HEK293 (cell line): ENCODE measurements around the gene EEF1A2.
"Not testable (repeated sequence)": the region's sequence is repeated elsewhere in the genome, so short reads cannot be mapped to it uniquely, and the experiment has no call there.

ENCODE experiments used
- CTCF ChIA-PET: fragments of 350-600 bp; formaldehyde crosslinking; extraction: SDS; loops from one replicate; lab custom pipeline; 2021; ENCODE audit warnings: antibody characterized with exemption; lab: Yijun Ruan, JAX
- POLR2A ChIA-PET: fragments of 300-600 bp; formaldehyde crosslinking; extraction: SDS; loops from one replicate; lab custom pipeline; 2020; ENCODE audit warnings: antibody characterized with exemption, inconsistent platforms; lab: Yijun Ruan, JAX
- H3K27ac ChIP-seq: fragments of 200-500 bp; sonication (Bioruptor generic); 2 replicates; pipeline ENCODE4 v1.5.1; 2014; ENCODE audit warnings: low read depth, low read length, control low read depth, inconsistent platforms; ENCODE audit errors: extremely low read depth
- H3K36me3 ChIP-seq, 2 experiments: fragments of 200-500 bp in 1 of 2; sonication (Bioruptor generic) in 1 of 2; 1 replicate in 1 of 2; 2 replicates in 1 of 2; pipeline ENCODE4 v1.5.1; 2014 to 2017; ENCODE audit warnings: inconsistent platforms in 2 of 2, low read length in 2 of 2; ENCODE audit not compliant: control insufficient read depth in 2 of 2, insufficient read depth in 1 of 2
- H3K4me1 ChIP-seq: fragments of 200-500 bp; sonication (Bioruptor generic); 2 replicates; pipeline ENCODE4 v1.5.1; 2014; ENCODE audit warnings: mild to moderate bottlenecking, low read length, inconsistent platforms; ENCODE audit not compliant: control insufficient read depth, insufficient read depth
- H3K4me3 ChIP-seq: 2 replicates; pipeline ENCODE4 v1.5.1; 2011; ENCODE audit warnings: low read depth, mild to moderate bottlenecking, control low read depth, low read length, moderate library complexity
- H3K9me3 ChIP-seq: fragments of 200-500 bp; sonication (Bioruptor generic); 2 replicates; pipeline ENCODE4 v1.5.1; 2014; ENCODE audit warnings: low read depth, low read length, inconsistent platforms; ENCODE audit not compliant: control insufficient read depth, insufficient read depth
- GLIS1 ChIP-seq: fragments of 450-650 bp; formaldehyde crosslinking; IDR thresholded peaks from 2 replicates; pipeline ENCODE4 v1.5.1; 2016; ENCODE audit warnings: missing biosample characterization, missing genetic modification characterization
- HOXD13 ChIP-seq: sonication (generic); formaldehyde crosslinking; IDR thresholded peaks from 2 replicates; pipeline ENCODE4 v1.8.0; 2022; ENCODE audit warnings: missing genetic modification reagents, borderline replicate concordance
- KLF16 ChIP-seq: fragments of 450-650 bp; formaldehyde crosslinking; IDR thresholded peaks from 2 replicates; pipeline ENCODE4 v1.5.1; 2017; ENCODE audit warnings: missing biosample characterization, missing genetic modification characterization
- PRDM1 ChIP-seq: fragments of 450-650 bp; formaldehyde crosslinking; IDR thresholded peaks from 2 replicates; pipeline ENCODE4; 2016; ENCODE audit warnings: missing biosample characterization, missing genetic modification characterization
- SP2 ChIP-seq: fragments of 450-650 bp; formaldehyde crosslinking; IDR thresholded peaks from 2 replicates; pipeline ENCODE4 v1.5.1; 2016; ENCODE audit warnings: missing biosample characterization, missing genetic modification characterization
- ZBTB21 ChIP-seq: fragments of 450-650 bp; formaldehyde crosslinking; IDR thresholded peaks from 2 replicates; pipeline ENCODE4 v1.5.1; 2017; ENCODE audit warnings: missing biosample characterization, missing genetic modification characterization
- ZBTB7A ChIP-seq: fragments of 450-650 bp; formaldehyde crosslinking; IDR thresholded peaks from 2 replicates; pipeline ENCODE4 v1.5.1; 2016; ENCODE audit warnings: low read depth, missing biosample characterization, missing genetic modification characterization
- ZEB2 ChIP-seq: fragments of 450-650 bp; formaldehyde crosslinking; IDR thresholded peaks from 2 replicates; pipeline ENCODE4 v1.5.1; 2016; ENCODE audit warnings: missing biosample characterization, missing genetic modification characterization
- ZNF140 ChIP-seq: fragments of 450-650 bp; formaldehyde crosslinking; IDR thresholded peaks from 2 replicates; pipeline ENCODE4 v1.5.1; 2016; ENCODE audit warnings: missing biosample characterization, missing genetic modification characterization
- ZNF239 ChIP-seq: fragments of 450-650 bp; formaldehyde crosslinking; IDR thresholded peaks from 2 replicates; pipeline ENCODE4 v1.5.1; 2016; ENCODE audit warnings: missing biosample characterization, missing genetic modification characterization
- ZNF248 ChIP-seq: fragments of 450-650 bp; formaldehyde crosslinking; IDR thresholded peaks from 2 replicates; pipeline ENCODE4 v1.5.1; 2017; ENCODE audit warnings: missing biosample characterization, missing genetic modification characterization
- ZNF335 ChIP-seq: fragments of 450-650 bp; formaldehyde crosslinking; conservative IDR thresholded peaks from 2 replicates; pipeline ENCODE4 v1.5.1; 2016; ENCODE audit warnings: missing biosample characterization, missing genetic modification characterization
- ZNF341 ChIP-seq: fragments of 450-650 bp; formaldehyde crosslinking; IDR thresholded peaks from 2 replicates; pipeline ENCODE4; 2016; ENCODE audit warnings: low read depth, missing biosample characterization, missing genetic modification characterization
- ZNF416 ChIP-seq: fragments of 450-650 bp; formaldehyde crosslinking; IDR thresholded peaks from 2 replicates; pipeline ENCODE4 v1.5.1; 2016; ENCODE audit warnings: missing biosample characterization, missing genetic modification characterization
- ZNF510 ChIP-seq: fragments of 450-650 bp; formaldehyde crosslinking; IDR thresholded peaks from 2 replicates; pipeline ENCODE4 v1.5.1; 2018; ENCODE audit warnings: mild to moderate bottlenecking, missing genetic modification characterization, missing biosample characterization; ENCODE audit not compliant: insufficient replicate concordance
- ZNF585B ChIP-seq: fragments of 450-650 bp; formaldehyde crosslinking; IDR thresholded peaks from 2 replicates; pipeline ENCODE4 v1.5.1; 2016; ENCODE audit warnings: missing biosample characterization, missing genetic modification characterization
- ZNF664 ChIP-seq: fragments of 450-650 bp; formaldehyde crosslinking; IDR thresholded peaks from 2 replicates; pipeline ENCODE4 v1.5.1; 2016; ENCODE audit warnings: missing biosample characterization, missing genetic modification characterization
- ZNF670 ChIP-seq: fragments of 450-650 bp; formaldehyde crosslinking; IDR thresholded peaks from 2 replicates; pipeline ENCODE4 v1.5.1; 2016; ENCODE audit warnings: missing biosample characterization, missing genetic modification characterization, low read depth
- TF ChIP-seq, protein P1 (sequence below): fragments of 450-650 bp; formaldehyde crosslinking; IDR thresholded peaks from 2 replicates; pipeline ENCODE4 v1.5.1; 2016; ENCODE audit warnings: missing biosample characterization, missing genetic modification characterization
- TF ChIP-seq, protein P2 (sequence below): fragments of 450-650 bp; formaldehyde crosslinking; IDR thresholded peaks from 2 replicates; pipeline ENCODE4 v1.5.1; 2016; ENCODE audit warnings: missing biosample characterization, missing genetic modification characterization

EEF1A2 gene

DNA sequence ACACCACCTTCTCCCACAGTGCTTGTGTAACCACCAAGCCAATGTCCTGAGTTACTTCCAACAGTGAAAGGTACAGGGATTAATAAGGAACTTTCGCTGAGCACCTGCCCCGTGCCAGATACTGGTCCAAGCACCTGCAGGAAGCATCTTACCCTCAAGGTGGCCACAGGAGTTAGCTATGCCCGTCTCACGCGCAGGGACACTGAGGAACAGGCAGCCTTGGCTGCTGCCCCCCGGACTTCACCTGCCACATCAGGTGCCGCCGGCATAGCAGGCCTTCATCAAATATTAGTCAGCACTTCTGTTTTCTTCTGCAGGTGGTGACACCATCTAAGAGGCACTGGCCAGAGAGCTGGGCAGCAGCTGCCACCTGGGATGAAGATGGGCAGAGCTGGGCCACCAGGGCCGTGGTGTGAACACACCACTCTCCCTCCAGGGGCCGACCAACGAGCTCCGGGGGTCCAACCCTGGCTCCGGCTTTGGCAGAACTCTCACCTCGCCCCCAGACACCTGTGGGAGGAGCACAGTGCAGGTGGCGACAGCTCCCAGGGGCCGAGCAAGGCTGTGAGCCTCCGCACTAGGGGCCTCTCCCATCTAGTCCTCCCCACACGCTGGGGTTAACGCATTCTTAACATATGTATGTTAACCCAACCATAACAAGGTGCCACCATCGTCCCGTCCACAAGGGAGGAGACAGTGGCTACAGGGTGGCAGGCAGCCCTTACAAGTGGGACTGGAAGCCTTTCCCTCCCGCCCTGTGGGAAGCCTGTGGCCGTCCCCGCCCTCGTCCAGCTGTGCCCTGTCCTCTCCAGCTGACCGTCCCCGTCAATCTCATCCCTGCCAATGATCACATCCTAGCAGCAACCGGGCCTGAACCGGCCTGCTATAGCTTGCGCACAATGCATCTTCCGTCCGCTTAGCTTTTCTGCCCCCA, 18.8 kb upstream of the EEF1A2 start:
- Histone ChIP-seq H3K9me3 (no peaks in the 10 kb centered on the region), H3K4me1 (no peaks in the 10 kb centered on the region), H3K36me3 (peaks cover 0 to 12% of the 10 kb centered on the region in 2 experiments; a peak in 1 of 3 replicates)
- CTCF ChIA-PET, result interaction anchor here (2.8 kb wide), 1 partner anchor 21 kb away, joined by 12 read pairs; no protein-coding TSS in a partner anchor
- TF ChIP-seq ZBTB7A (no peak), ZNF239 (tag by site-specific recombination) (no peak), ZBTB21 (tag by site-specific recombination) (no peak), ZNF341 (no peak)
- TF ChIP-seq, all 188 proteins: peak for 0
- Histone ChIP-seq H3K27ac (no peak overlapping the region), H3K4me3 (no peak overlapping the region)
- POLR2A ChIA-PET, result no interaction called here

DNA sequence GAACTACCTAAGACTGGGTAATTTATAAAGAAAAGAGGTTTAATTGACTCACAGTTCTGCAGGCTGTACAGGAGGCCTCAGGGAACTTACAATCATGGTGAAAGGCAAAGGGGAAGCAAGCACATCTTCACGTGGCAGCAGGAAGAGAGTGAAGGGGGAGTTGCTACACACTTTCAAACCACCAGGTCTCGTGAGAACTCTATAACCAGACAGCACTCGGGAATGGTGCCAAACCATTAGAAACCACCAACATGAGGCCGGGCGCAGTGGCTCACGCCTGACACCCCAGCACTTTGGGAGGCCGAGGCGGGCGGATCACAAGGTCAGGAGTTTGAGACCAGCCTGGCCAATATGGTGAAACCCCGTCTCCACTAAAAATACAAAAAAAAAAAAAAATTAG, 15.6 kb upstream of the EEF1A2 start:
- TF ChIP-seq PRDM1 (tag by site-specific recombination), result peak; percentile 51
- TF ChIP-seq ZNF335, result peak; percentile 65
- TF ChIP-seq, all 188 proteins: peak for 2; not testable (repeated sequence) for 186
- H3K9me3 ChIP-seq, CTCF ChIA-PET, H3K36me3 ChIP-seq, H3K4me3 ChIP-seq, H3K27ac ChIP-seq, H3K4me1 ChIP-seq, POLR2A ChIA-PET: not testable (repeated sequence)

DNA sequence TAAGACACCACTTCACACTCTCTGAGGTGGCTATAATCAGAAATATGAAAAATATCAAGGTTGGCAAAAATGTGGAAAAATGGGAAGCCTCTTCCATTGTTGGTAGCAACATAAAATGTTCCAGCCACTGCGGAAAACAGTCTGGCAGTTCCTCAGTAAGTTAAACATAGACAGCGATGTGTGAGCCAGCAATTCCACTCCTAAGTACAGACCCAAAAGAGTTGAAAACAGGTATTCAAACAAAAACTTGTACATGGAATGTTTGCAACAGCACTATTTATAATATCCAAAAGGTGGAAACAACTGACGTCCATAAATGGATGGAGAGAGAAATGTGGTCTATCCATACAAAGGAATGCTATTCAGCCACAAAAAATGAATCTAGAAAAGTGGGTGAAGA, 14.3 kb upstream of the EEF1A2 start:
- ChIA-PET POLR2A (interaction anchor here (0.5 kb wide), 1 partner anchor 71 kb away, joined by 5 read pairs; no protein-coding TSS in a partner anchor), CTCF (no interaction called here)
- Histone ChIP-seq H3K4me1 (no peaks in the 10 kb centered on the region), H3K4me3 (no peak overlapping the region), H3K9me3 (no peaks in the 10 kb centered on the region), H3K27ac (no peak overlapping the region), H3K36me3 (no peaks in the 10 kb centered on the region)
- TF ChIP-seq ZNF248 (no peak), ZNF140 (tag by site-specific recombination) (peak; percentile 94)

DNA sequence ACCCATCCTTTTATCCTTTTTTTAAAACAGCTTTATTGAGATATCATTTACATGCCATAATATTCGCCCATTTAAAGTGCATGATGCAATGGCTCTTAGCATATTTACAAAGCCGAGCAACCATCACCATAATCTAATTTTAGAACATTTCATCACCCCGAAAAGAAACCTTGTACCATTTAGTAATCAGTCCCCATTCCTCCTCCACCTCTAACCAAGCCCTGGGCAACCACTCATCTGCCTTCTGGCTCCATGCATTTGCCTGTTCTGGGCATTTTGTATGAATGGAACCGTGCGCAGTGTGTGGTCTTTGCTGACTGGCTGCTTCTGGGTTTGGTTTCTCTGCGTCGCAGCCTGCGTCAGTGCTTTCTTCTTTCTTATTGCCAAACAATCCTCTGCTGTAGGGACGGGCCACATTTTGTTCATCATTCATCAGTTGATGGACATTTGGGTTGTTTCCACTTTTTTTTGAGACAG, 10.2 kb upstream of the EEF1A2 start:
- ChIA-PET POLR2A (no interaction called here), CTCF (interaction anchor here (0.8 kb wide), 1 partner anchor 326 kb away, joined by 6 read pairs; no protein-coding TSS in a partner anchor)
- no peak overlapping the region for H3K4me3 ChIP-seq
- H3K36me3 ChIP-seq, result no peaks in the 10 kb centered on the region
- H3K9me3 ChIP-seq, result no peaks in the 10 kb centered on the region
- H3K4me1 ChIP-seq, result no peaks in the 10 kb centered on the region
- H3K27ac ChIP-seq, result no peak overlapping the region
- TF ChIP-seq, protein P1, sequence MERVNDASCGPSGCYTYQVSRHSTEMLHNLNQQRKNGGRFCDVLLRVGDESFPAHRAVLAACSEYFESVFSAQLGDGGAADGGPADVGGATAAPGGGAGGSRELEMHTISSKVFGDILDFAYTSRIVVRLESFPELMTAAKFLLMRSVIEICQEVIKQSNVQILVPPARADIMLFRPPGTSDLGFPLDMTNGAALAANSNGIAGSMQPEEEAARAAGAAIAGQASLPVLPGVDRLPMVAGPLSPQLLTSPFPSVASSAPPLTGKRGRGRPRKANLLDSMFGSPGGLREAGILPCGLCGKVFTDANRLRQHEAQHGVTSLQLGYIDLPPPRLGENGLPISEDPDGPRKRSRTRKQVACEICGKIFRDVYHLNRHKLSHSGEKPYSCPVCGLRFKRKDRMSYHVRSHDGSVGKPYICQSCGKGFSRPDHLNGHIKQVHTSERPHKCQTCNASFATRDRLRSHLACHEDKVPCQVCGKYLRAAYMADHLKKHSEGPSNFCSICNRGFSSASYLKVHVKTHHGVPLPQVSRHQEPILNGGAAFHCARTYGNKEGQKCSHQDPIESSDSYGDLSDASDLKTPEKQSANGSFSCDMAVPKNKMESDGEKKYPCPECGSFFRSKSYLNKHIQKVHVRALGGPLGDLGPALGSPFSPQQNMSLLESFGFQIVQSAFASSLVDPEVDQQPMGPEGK (tag by site-specific recombination), result no peak
- peak; percentile 99 for TF ChIP-seq ZNF664 (tag by site-specific recombination)
- 0 out of 2 replicates have a peak, but pooled peaks have one; percentile 14 for TF ChIP-seq ZEB2
- no peak for TF ChIP-seq ZNF510 (tag by site-specific recombination)
- TF ChIP-seq KLF16, result 0 out of 2 replicates have a peak, but pooled peaks have one; percentile 18
- TF ChIP-seq, protein P2, sequence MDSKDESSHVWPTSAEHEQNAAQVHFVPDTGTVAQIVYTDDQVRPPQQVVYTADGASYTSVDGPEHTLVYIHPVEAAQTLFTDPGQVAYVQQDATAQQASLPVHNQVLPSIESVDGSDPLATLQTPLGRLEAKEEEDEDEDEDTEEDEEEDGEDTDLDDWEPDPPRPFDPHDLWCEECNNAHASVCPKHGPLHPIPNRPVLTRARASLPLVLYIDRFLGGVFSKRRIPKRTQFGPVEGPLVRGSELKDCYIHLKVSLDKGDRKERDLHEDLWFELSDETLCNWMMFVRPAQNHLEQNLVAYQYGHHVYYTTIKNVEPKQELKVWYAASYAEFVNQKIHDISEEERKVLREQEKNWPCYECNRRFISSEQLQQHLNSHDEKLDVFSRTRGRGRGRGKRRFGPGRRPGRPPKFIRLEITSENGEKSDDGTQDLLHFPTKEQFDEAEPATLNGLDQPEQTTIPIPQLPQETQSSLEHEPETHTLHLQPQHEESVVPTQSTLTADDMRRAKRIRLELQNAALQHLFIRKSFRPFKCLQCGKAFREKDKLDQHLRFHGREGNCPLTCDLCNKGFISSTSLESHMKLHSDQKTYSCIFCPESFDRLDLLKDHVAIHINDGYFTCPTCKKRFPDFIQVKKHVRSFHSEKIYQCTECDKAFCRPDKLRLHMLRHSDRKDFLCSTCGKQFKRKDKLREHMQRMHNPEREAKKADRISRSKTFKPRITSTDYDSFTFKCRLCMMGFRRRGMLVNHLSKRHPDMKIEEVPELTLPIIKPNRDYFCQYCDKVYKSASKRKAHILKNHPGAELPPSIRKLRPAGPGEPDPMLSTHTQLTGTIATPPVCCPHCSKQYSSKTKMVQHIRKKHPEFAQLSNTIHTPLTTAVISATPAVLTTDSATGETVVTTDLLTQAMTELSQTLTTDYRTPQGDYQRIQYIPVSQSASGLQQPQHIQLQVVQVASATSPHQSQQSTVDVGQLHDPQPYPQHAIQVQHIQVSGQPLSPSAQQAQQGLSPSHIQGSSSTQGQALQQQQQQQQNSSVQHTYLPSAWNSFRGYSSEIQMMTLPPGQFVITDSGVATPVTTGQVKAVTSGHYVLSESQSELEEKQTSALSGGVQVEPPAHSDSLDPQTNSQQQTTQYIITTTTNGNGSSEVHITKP (tag by site-specific recombination), result peak; percentile 35; the same call in 1 of the 2 replicates
- TF ChIP-seq ZNF335, result peak; percentile 61
- no peak for TF ChIP-seq SP2
- TF ChIP-seq GLIS1, result no peak
- no peak for TF ChIP-seq ZNF670
- TF ChIP-seq ZNF585B (tag by site-specific recombination), result no peak
- no peak for TF ChIP-seq HOXD13
- TF ChIP-seq ZNF416 (tag by site-specific recombination), result no peak
